ENCODE results near the gene INPPL1.
A peak's percentile ranks its signal among the peaks of the same experiment; 100 is the strongest.

The INPPL1 gene

GRCh38 chr11:72216638-72217037 lies 7.9 kb upstream of the INPPL1 start, which contains the start of gene FOLR2:
Gene FOLR2 (plus strand): TSS chr11:72216794. CDS start chr11:72218585, 1,791 bp downstream.
- no peak for DNase-seq (ENCODE audit: low read depth in 2 of 2)

GRCh38 chr11:72217841-72218240 lies 6.7 kb upstream of the INPPL1 start:
- DNase-seq (ENCODE audit: low read depth in 2 of 2): no peak

- DNase-seq (ENCODE audit: low read depth in 2 of 2): no peak
Measured at GRCh38 chr11:72218251-72218745, 6.3 kb upstream of the INPPL1 start.

- DNase-seq (ENCODE audit: low read depth in 2 of 2): no peak
Measured at GRCh38 chr11:72220696-72221363, 3.7 kb upstream of the INPPL1 start.

- no peak for DNase-seq (ENCODE audit: low read depth in 2 of 2)
Measured at GRCh38 chr11:72221386-72222075, 3.0 kb upstream of the INPPL1 start.

- DNase-seq (ENCODE audit: low read depth in 2 of 2): no peak
Measured at GRCh38 chr11:72222106-72222891, 2.3 kb upstream of the INPPL1 start.

GRCh38 chr11:72222907-72223614 lies 1.5 kb upstream of the INPPL1 start:
- peak; percentile 84 to 85 for DNase-seq (ENCODE audit: low read depth in 2 of 2)

- peak in 1 of 2 donors; percentile 34 for DNase-seq (ENCODE audit: low read depth in 2 of 2)
Measured at GRCh38 chr11:72223615-72224563, 678 bp upstream of the INPPL1 start.

- peak in 1 of 2 donors; percentile 7 for DNase-seq (ENCODE audit: low read depth in 2 of 2)
Measured at GRCh38 chr11:72225411-72225951, 914 bp downstream of the INPPL1 start.

- DNase-seq (ENCODE audit: low read depth in 2 of 2): no peak
Measured at GRCh38 chr11:72226701-72227100, 2.1 kb downstream of the INPPL1 start.

- no peak for DNase-seq (ENCODE audit: low read depth in 2 of 2)
Measured at GRCh38 chr11:72227316-72228228, 3.0 kb downstream of the INPPL1 start.

GRCh38 chr11:72228229-72228843 lies 3.8 kb downstream of the INPPL1 start:
- DNase-seq (ENCODE audit: low read depth in 2 of 2): no peak

- DNase-seq (ENCODE audit: low read depth in 2 of 2): no peak
Measured at GRCh38 chr11:72228844-72229231, 4.3 kb downstream of the INPPL1 start.

- DNase-seq (ENCODE audit: low read depth in 2 of 2): no peak
Measured at GRCh38 chr11:72229336-72229924, 4.9 kb downstream of the INPPL1 start.

- DNase-seq (ENCODE audit: low read depth in 2 of 2): no peak
Measured at GRCh38 chr11:72229925-72230763, 5.6 kb downstream of the INPPL1 start.

- DNase-seq (ENCODE audit: low read depth in 2 of 2): no peak
Measured at GRCh38 chr11:72230764-72231365, 6.3 kb downstream of the INPPL1 start.
